NCI-H2029 treated with DMSO at 0.1 percent for 48 hours (cell line): Measurements from ENCODE around the gene SUCLA2.
A peak's percentile ranks its signal among the peaks of the same experiment; 100 is the strongest.
"Not testable (repeated sequence)": the region's sequence is repeated elsewhere in the genome, so short reads cannot be mapped to it uniquely, and the experiment has no call there.

ENCODE experiments used
- DNase-seq: peaks from one replicate; lab custom pipeline; 2025; lab: John Stamatoyannopoulos, UW

Gene SUCLA2

GRCh38 chr13:47991859-47992258 lies 9.2 kb downstream of the SUCLA2 start:
- DNase-seq = no peak

- DNase-seq = no peak
Measured at GRCh38 chr13:47990920-47991466, 10.1 kb downstream of the SUCLA2 start.

- DNase-seq = no peak
Measured at GRCh38 chr13:47990427-47990826, 10.6 kb downstream of the SUCLA2 start.

- DNase-seq = no peak
Measured at GRCh38 chr13:47983070-47983469, 18.0 kb downstream of the SUCLA2 start.

GRCh38 chr13:47976325-47976724 lies 24.7 kb downstream of the SUCLA2 start:
- DNase-seq = no peak

GRCh38 chr13:47964863-47965262 lies 36.2 kb downstream of the SUCLA2 start:
- DNase-seq = no peak

GRCh38 chr13:47962237-47962636 lies 38.8 kb downstream of the SUCLA2 start:
- no peak for DNase-seq

- no peak for DNase-seq
Measured at GRCh38 chr13:47959468-47960247, 41.4 kb downstream of the SUCLA2 start.

- no peak for DNase-seq
Measured at GRCh38 chr13:47957073-47957472, 44.0 kb downstream of the SUCLA2 start.

- DNase-seq = no peak
Measured at GRCh38 chr13:47955836-47956235, 45.2 kb downstream of the SUCLA2 start.

GRCh38 chr13:47949799-47950198 lies 51.3 kb downstream of the SUCLA2 start:
- DNase-seq = no peak

GRCh38 chr13:47945738-47946137 lies 55.3 kb downstream of the SUCLA2 start:
- no peak for DNase-seq

- DNase-seq = not testable (repeated sequence)
Measured at GRCh38 chr13:47945146-47945545, 55.9 kb downstream of the SUCLA2 start.

- no peak for DNase-seq
Measured at GRCh38 chr13:47934371-47934770, 66.7 kb downstream of the SUCLA2 start.

GRCh38 chr13:47932950-47933923 lies 67.8 kb downstream of the SUCLA2 start:
- DNase-seq = peak; percentile 15

GRCh38 chr13:47930649-47931165 lies 70.4 kb downstream of the SUCLA2 start:
- DNase-seq = no peak

GRCh38 chr13:47929156-47929555 lies 71.9 kb downstream of the SUCLA2 start:
- no peak for DNase-seq

- DNase-seq = no peak
Measured at GRCh38 chr13:47917022-47917574, 84.0 kb downstream of the SUCLA2 start.

GRCh38 chr13:47908197-47908902 lies 92.7 kb downstream of the SUCLA2 start:
- DNase-seq = no peak

GRCh38 chr13:47904891-47905290 lies 96.2 kb downstream of the SUCLA2 start:
- DNase-seq = no peak

GRCh38 chr13:47904241-47904640 lies 96.8 kb downstream of the SUCLA2 start:
- no peak for DNase-seq
